Glutamatergic neuron (in vitro differentiated cells): ENCODE data around the gene UAP1L1. TPM values are rescaled to one million over a fixed set of nuclear protein-coding genes. Genes with fewer than 3 reads are reported as not detected.

Source experiments
- DNase-seq: peaks from one replicate; pipeline ENCODE4 v3.0.0; 2022
- H3K27ac Mint-ChIP-seq: one replicate; pipeline ENCODE4 v1.8.0; 2020; ENCODE audit warnings: mild to moderate bottlenecking, mixed read lengths, inconsistent platforms; ENCODE audit not compliant: unreplicated experiment
- H3K27me3 Mint-ChIP-seq: one replicate; pipeline ENCODE4 v1.8.0; 2020; ENCODE audit warnings: mild to moderate bottlenecking, moderate library complexity, mixed read lengths, inconsistent platforms; ENCODE audit not compliant: unreplicated experiment
- H3K36me3 Mint-ChIP-seq: one replicate; pipeline ENCODE4 v1.8.0; 2020; ENCODE audit warnings: mild to moderate bottlenecking, mixed read lengths, inconsistent platforms; ENCODE audit not compliant: unreplicated experiment
- H3K4me1 Mint-ChIP-seq: one replicate; pipeline ENCODE4 v1.8.0; 2020; ENCODE audit warnings: mild to moderate bottlenecking, low read depth, mixed read lengths, inconsistent platforms; ENCODE audit not compliant: unreplicated experiment
- H3K4me3 Mint-ChIP-seq: one replicate; pipeline ENCODE4 v1.8.0; 2020; ENCODE audit warnings: mild to moderate bottlenecking, mixed read lengths, inconsistent platforms; ENCODE audit not compliant: unreplicated experiment
- H3K9me3 Mint-ChIP-seq: one replicate; pipeline ENCODE4 v1.8.0; 2020; ENCODE audit warnings: mild to moderate bottlenecking, moderate library complexity, mixed read lengths, inconsistent platforms; ENCODE audit not compliant: unreplicated experiment
- CTCF ChIP-seq: fragments of 200-600 bp; sonication (generic); IDR thresholded peaks from one replicate; pipeline ENCODE4 v1.5.0; 2021; ENCODE audit not compliant: partially characterized antibody, unreplicated experiment
- total RNA-seq: library from RNA; stranded (reverse); fragmentation: NEBNext Ultra II Directional; extraction: Animal tissue kit (Norgen Biotek cat#: 25700); gene quantifications from one replicate; pipeline ENCODE4 v1.2.1, GENCODE V29; 2021; ENCODE audit not compliant: unreplicated experiment

UAP1L1 gene
- total RNA-seq, 1 donor from 2014 or later: 5.1 TPM

- no peaks in the 10 kb centered on the region for H3K36me3 Mint-ChIP-seq
- no peak overlapping the region for H3K4me3 Mint-ChIP-seq
- H3K27me3 Mint-ChIP-seq: no peaks in the 10 kb centered on the region
- no peak for DNase-seq
- no peak overlapping the region for H3K27ac Mint-ChIP-seq
- H3K4me1 Mint-ChIP-seq: peaks cover 3% of the 10 kb centered on the region
- TF ChIP-seq CTCF: no peak
- peaks cover 3% of the 10 kb centered on the region for H3K9me3 Mint-ChIP-seq
These were observed 12.5 kb upstream of the UAP1L1 start for GRCh38 chr9:137064880-137065164.

- Mint-ChIP-seq H3K36me3 (no peaks in the 10 kb centered on the region), H3K4me3 (no peak overlapping the region), H3K4me1 (peaks cover 3% of the 10 kb centered on the region), H3K9me3 (peaks cover 3% of the 10 kb centered on the region), H3K27me3 (no peaks in the 10 kb centered on the region), H3K27ac (no peak overlapping the region)
- no peak for DNase-seq
- no peak for TF ChIP-seq CTCF
These were observed 11.9 kb upstream of the UAP1L1 start for GRCh38 chr9:137065336-137065967.

- DNase-seq: no peak
- Mint-ChIP-seq H3K9me3 (peaks cover 7% of the 10 kb centered on the region), H3K36me3 (no peaks in the 10 kb centered on the region), H3K4me1 (peaks cover 8% of the 10 kb centered on the region), H3K4me3 (no peak overlapping the region), H3K27ac (no peak overlapping the region), H3K27me3 (peaks cover 4% of the 10 kb centered on the region)
- no peak for TF ChIP-seq CTCF
These were observed 11.0 kb upstream of the UAP1L1 start for GRCh38 chr9:137066096-137066861.

- H3K9me3 Mint-ChIP-seq: peaks cover 5% of the 10 kb centered on the region
- peaks cover 6% of the 10 kb centered on the region for H3K27me3 Mint-ChIP-seq
- H3K4me1 Mint-ChIP-seq: peaks cover 8% of the 10 kb centered on the region
- TF ChIP-seq CTCF: peak; percentile 88
- no peak overlapping the region for H3K27ac Mint-ChIP-seq
- H3K36me3 Mint-ChIP-seq: no peaks in the 10 kb centered on the region
- H3K4me3 Mint-ChIP-seq: no peak overlapping the region
- peak; percentile 80 for DNase-seq
These were observed 9.3 kb upstream of the UAP1L1 start for GRCh38 chr9:137067860-137068538.
